Measurements from ENCODE around the gene NCKAP5.

NCKAP5 gene

GRCh38 chr2:133077269-133077822 lies 490.9 kb downstream of the NCKAP5 start:
- H3K9me3 ChIP-seq (replicated peaks in 1 of 11) = peaks cover 0 to 11% (median 0%) of the 10 kb centered on the region in 11 experiments; a peak in 1 of 22 replicates
- H3K27ac ChIP-seq = no peak overlapping the region
- H3K9ac ChIP-seq = no peak overlapping the region
- H3K4me3 ChIP-seq = no peak overlapping the region
- no peak overlapping the region for H3K4me2 ChIP-seq
- no peaks in the 10 kb centered on the region for H4K20me1 ChIP-seq
- TF ChIP-seq Cebpa-rat (IDR thresholded peaks at IDR 0.05) = no peak
- H3K36me3 ChIP-seq = no peaks in the 10 kb centered on the region
- no peaks in the 10 kb centered on the region for H3K4me1 ChIP-seq
- no peaks in the 10 kb centered on the region for H3K27me3 ChIP-seq

GRCh38 chr2:133072837-133073694 lies 495.2 kb downstream of the NCKAP5 start:
- H3K4me2 ChIP-seq = no peak overlapping the region
- no peak overlapping the region for H3K4me3 ChIP-seq
- no peak overlapping the region for H3K27ac ChIP-seq
- no peak for TF ChIP-seq Cebpa-rat (IDR thresholded peaks at IDR 0.05)
- H3K4me1 ChIP-seq = no peaks in the 10 kb centered on the region
- peaks cover 0 to 11% (median 0%) of the 10 kb centered on the region in 11 experiments; a peak in 1 of 22 replicates for H3K9me3 ChIP-seq (replicated peaks in 1 of 11)
- no peak overlapping the region for H3K9ac ChIP-seq
- H3K36me3 ChIP-seq = no peaks in the 10 kb centered on the region
- H3K27me3 ChIP-seq = no peaks in the 10 kb centered on the region
- no peaks in the 10 kb centered on the region for H4K20me1 ChIP-seq

- Histone ChIP-seq H3K27me3 (no peaks in the 10 kb centered on the region), H4K20me1 (no peaks in the 10 kb centered on the region), H3K4me1 (no peaks in the 10 kb centered on the region), H3K4me3 (no peak overlapping the region), H3K27ac (no peak overlapping the region), H3K9ac (no peak overlapping the region), H3K36me3 (no peaks in the 10 kb centered on the region), H3K4me2 (no peak overlapping the region), H3K9me3 (replicated peaks in 1 of 11) (no peaks in the 10 kb centered on the region)
- TF ChIP-seq Cebpa-rat (IDR thresholded peaks at IDR 0.05) = no peak
Observed at GRCh38 chr2:133063775-133064174, 504.5 kb downstream of the NCKAP5 start.

- H3K27me3 ChIP-seq = no peaks in the 10 kb centered on the region
- H3K36me3 ChIP-seq = no peaks in the 10 kb centered on the region
- no peak overlapping the region for H3K9ac ChIP-seq
- H3K27ac ChIP-seq = no peak overlapping the region
- no peak overlapping the region for H3K4me2 ChIP-seq
- no peaks in the 10 kb centered on the region for H3K9me3 ChIP-seq (replicated peaks in 1 of 11)
- no peak overlapping the region for H3K4me3 ChIP-seq
- TF ChIP-seq Cebpa-rat (IDR thresholded peaks at IDR 0.05) = no peak
- H3K4me1 ChIP-seq = no peaks in the 10 kb centered on the region
- no peaks in the 10 kb centered on the region for H4K20me1 ChIP-seq
Observed at GRCh38 chr2:133062931-133063665, 505.2 kb downstream of the NCKAP5 start.

- Histone ChIP-seq H3K36me3 (no peaks in the 10 kb centered on the region), H3K27ac (no peak overlapping the region)
- no peak for TF ChIP-seq Cebpa-rat (IDR thresholded peaks at IDR 0.05)
Observed at GRCh38 chr2:133061874-133062593, 506.2 kb downstream of the NCKAP5 start.

GRCh38 chr2:133054297-133054696 lies 514.0 kb downstream of the NCKAP5 start:
- H3K4me1 ChIP-seq = no peaks in the 10 kb centered on the region
- H3K27ac ChIP-seq = no peak overlapping the region
- no peaks in the 10 kb centered on the region for H3K36me3 ChIP-seq
- no peaks in the 10 kb centered on the region for H3K9me3 ChIP-seq (replicated peaks in 1 of 11)
- no peak overlapping the region for H3K9ac ChIP-seq
- H4K20me1 ChIP-seq = no peaks in the 10 kb centered on the region
- no peak for TF ChIP-seq Cebpa-rat (IDR thresholded peaks at IDR 0.05)
- no peak overlapping the region for H3K4me2 ChIP-seq
- H3K4me3 ChIP-seq = no peak overlapping the region
- H3K27me3 ChIP-seq = no peaks in the 10 kb centered on the region

More at GRCh38 chr2:133061874-133062593, 506.2 kb downstream of the NCKAP5 start:
- Histone ChIP-seq H4K20me1 (no peaks in the 10 kb centered on the region), H3K27me3 (no peaks in the 10 kb centered on the region), H3K9ac (no peak overlapping the region), H3K4me2 (no peak overlapping the region), H3K4me1 (no peaks in the 10 kb centered on the region), H3K9me3 (replicated peaks in 1 of 11) (no peaks in the 10 kb centered on the region), H3K4me3 (no peak overlapping the region)

GRCh38 chr2:133053541-133053940 lies 514.7 kb downstream of the NCKAP5 start:
- no peak overlapping the region for H3K9ac ChIP-seq
- no peaks in the 10 kb centered on the region for H3K36me3 ChIP-seq
- no peak overlapping the region for H3K4me2 ChIP-seq
- H3K4me3 ChIP-seq = no peak overlapping the region
- no peaks in the 10 kb centered on the region for H4K20me1 ChIP-seq
- no peaks in the 10 kb centered on the region for H3K9me3 ChIP-seq (replicated peaks in 1 of 11)
- TF ChIP-seq Cebpa-rat (IDR thresholded peaks at IDR 0.05) = no peak
- no peak overlapping the region for H3K27ac ChIP-seq
- H3K27me3 ChIP-seq = no peaks in the 10 kb centered on the region
- no peaks in the 10 kb centered on the region for H3K4me1 ChIP-seq

- TF ChIP-seq Cebpa-rat (IDR thresholded peaks at IDR 0.05) = no peak
- no peak overlapping the region for H3K4me2 ChIP-seq
- H3K4me1 ChIP-seq = no peaks in the 10 kb centered on the region
- H4K20me1 ChIP-seq = no peaks in the 10 kb centered on the region
- H3K27ac ChIP-seq = no peak overlapping the region
- H3K4me3 ChIP-seq = no peak overlapping the region
- no peak overlapping the region for H3K9ac ChIP-seq
- no peaks in the 10 kb centered on the region for H3K9me3 ChIP-seq (replicated peaks in 1 of 11)
- no peaks in the 10 kb centered on the region for H3K27me3 ChIP-seq
- H3K36me3 ChIP-seq = no peaks in the 10 kb centered on the region
Observed at GRCh38 chr2:133045787-133046186, 522.5 kb downstream of the NCKAP5 start.

- TF ChIP-seq Cebpa-rat (IDR thresholded peaks at IDR 0.05) = no peak
- H3K36me3 ChIP-seq = no peaks in the 10 kb centered on the region
- H3K27me3 ChIP-seq = no peaks in the 10 kb centered on the region
- no peak overlapping the region for H3K4me2 ChIP-seq
- no peaks in the 10 kb centered on the region for H3K4me1 ChIP-seq
- H3K4me3 ChIP-seq = no peak overlapping the region
- no peaks in the 10 kb centered on the region for H4K20me1 ChIP-seq
- H3K27ac ChIP-seq = no peak overlapping the region
- H3K9me3 ChIP-seq (replicated peaks in 1 of 11) = no peaks in the 10 kb centered on the region
- H3K9ac ChIP-seq = no peak overlapping the region
Observed at GRCh38 chr2:133044556-133044955, 523.7 kb downstream of the NCKAP5 start.

Data from BLaER1 treated with 17β-estradiol and CSF1 and Interleukin-3, amounts not matched to agents 10 nM and 100 nM (cell line).